Fibroblast of upper back skin (primary cell): ENCODE measurements around the gene RNU4-1.
"Not testable (repeated sequence)": the region's sequence is repeated elsewhere in the genome, so short reads cannot be mapped to it uniquely, and the experiment has no call there.

Experiments used
- DNase-seq: peaks from one replicate; pipeline ENCODE4 v3.0.0-alpha.2; 2013

RNU4-1 gene

DNA sequence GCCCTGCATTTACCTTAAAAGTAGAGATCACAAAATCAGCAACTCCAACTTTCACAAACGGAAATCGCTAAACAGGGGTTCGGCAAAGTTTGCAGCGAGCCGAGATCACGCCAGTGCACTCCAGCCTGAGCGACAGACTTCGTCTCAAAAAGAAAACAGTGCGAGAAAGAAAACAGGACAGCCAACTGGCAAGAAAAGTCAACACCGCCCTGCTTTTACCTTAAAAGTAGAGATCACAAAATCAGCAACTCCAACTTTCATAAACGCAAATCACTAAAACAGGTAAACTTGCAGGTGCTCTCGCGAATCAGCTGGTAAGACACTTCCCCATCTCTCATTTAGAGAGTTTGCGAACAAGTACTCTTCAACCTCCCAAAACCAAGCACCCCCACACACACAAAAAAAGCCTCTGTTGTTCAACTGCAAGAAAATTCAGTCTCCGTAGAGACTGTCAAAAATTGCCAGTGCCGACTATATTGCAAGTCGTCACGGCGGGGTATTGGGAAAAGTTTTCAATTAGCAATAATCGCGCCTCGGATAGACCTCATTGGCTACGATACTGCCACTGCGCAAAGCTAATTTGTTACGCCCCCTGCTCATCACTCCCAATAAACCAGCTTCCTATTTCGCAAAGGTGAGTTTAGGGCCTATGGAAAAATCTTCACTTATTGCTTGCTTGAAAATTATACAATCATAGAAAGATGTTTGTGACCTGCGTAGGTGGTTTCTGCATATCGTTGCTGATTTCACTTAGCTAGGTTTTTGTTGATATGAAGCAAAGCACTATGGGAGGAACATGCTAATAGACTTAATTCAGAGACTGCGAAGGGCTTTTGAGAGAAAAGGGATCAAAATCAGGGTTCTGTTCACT lies at the start of gene RNU4-1:
TSS of gene RNU4-1 (minus strand) at position 577 of the 871 bp plus-strand sequence.
- DNase-seq: peak; percentile 99

DNA sequence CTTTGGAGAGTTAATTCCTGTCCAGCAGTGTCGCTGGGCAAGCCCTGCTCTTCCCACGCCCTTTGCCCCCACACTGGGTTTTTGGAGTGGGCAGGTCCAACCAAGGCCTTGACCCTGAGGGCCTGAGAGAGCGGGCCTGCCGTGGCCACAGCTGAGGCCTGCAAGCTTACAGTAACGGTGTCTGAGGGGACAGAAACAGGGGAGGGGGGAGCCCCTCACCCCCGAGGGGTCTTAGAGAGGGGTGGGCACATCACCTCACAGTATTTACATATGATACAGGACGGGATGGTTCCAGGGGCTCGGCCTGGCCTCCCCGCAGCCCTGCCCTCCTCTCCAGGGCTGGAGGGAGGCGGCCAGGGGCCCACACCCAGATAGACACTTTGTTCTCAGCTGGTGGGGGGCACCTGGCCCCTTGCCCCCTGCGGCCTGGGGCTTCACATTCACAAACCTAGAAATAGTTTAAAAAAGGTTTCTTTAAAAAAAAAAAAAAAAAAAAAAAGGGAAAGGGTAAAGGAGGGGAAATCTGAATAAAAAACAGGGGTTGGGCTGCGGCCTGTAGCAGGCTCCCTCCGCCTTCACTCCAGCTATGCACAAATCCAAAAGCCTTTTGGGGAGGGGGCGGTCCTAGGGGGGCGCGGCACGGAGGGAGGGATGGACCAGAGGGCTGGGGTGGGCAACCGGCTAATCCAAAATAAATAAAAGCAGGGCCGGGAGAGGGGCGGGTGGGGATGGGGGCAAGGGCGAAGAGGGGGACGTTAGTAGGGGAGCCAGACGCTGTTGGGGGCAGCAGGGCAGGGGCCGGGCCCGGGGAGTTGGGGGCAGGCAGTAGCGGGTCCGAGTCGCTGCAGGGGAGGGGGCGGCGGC lies 49.4 kb upstream of the RNU4-1 start:
- DNase-seq: no peak

DNA sequence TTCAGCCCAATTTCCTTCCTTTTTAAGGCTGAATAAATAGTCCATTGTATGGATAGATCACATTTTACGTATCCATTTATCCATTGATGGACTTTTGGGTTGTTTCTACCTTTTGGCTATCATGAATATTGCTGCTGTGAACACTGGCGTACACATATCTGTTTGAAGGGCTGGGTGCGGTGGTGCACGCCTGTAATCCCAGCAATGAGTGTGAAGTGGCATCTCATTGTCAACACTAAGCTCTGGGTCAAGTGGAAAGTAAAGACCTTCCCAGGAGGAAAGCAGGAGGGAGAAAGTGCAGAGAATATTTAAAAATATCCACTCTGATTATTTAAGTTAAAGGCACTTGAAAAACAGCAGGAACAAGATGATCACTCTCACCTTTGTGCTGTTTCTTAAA lies 46.2 kb upstream of the RNU4-1 start:
- DNase-seq: no peak

DNA sequence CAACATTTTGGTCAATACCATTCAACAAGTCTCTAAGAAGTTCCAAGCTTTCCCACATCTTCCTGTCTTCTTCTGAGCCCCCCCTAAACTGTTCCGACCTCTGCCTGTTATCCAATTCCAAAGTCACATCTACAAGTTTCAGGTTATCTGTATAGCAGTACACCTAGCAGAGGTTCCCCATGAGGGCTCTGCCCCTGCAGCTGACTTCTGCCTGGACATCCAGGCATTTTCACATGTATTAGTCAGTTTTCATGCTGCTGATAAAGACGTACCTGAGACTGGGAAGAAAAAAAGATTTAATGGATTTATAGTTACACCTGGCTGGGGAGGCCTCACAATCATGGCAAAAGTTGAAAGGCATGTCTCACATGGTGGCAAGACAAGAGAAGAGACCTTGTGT lies 44.7 kb upstream of the RNU4-1 start:
- DNase-seq: no peak

DNA sequence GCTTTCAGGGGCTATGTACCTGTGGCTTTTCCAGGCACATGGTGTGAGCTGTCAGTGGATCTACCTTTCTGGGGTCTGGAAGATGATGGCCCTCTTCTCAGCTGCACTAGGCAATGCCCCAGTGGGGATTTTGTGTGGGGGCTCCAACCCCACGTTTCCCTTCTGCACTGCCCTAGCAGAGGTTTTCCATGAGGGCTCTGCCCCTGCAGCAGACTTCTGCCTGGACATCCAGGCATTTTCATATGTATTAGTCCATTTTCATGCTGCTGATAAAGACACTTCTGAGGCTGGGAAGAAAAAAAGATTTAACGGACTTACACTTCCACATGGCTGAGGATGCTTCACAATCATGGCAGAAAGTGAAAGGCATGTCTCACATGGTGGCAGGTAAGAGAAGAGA lies 43.4 kb upstream of the RNU4-1 start:
- DNase-seq: not testable (repeated sequence)

DNA sequence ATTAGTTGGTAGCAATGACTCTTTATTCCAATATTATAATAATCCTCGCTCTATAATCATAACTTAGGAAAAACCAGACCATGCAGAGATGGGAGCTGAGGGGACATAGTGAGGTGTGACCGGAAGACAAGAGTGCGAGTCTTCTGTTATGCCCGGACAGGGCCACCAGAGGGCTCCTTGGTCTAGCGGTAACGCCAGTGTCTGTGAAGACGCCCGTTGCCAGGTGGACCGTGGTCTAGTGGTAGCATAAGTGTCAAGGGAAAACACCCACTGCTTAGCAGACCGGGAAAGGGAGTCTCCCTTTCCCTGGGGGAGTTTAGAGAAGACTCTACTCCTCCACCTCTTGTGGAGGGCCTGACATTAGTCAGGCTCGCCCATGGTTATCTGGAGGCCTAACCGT lies 42.4 kb upstream of the RNU4-1 start:
- peak; percentile 36 for DNase-seq

DNA sequence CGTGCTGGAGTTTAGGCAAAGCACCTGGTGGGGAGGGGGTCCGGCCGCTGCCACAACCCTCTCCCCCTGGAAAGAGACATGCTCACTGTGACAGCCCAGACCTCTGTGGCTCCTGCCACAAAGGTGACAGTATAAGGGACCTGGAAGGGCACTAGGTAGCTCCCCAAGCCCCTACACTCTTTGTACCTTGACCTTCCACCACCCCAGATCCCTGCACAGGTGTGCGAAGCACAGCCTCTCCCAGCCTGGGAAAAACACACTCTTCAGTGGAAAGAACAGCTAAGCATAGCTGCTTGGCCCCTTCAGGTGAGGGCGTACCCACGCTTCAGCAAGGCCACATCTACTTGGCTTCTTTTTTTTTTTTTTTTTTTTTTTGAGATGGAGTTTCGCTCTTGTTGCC lies 39.5 kb upstream of the RNU4-1 start:
- no peak for DNase-seq

DNA sequence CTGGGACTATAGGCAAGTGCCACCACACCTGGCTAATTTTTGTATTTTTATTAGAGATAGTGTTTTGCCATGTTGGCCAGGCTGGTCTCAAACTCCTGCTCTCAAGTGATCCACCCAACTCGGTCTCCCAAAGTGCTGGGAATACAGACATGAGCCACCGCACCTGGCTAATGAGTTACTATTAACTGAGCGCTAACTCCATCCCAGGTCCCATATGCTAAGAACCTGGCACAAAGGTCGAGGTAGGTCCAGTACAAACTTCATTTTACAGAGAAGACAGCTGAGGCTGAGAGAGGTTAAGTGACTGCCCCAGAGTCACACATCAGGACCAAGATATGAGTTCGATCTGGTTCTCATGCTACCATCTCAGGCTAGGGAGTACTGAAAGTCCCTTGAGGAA lies 39.0 kb upstream of the RNU4-1 start:
- DNase-seq: no peak

DNA sequence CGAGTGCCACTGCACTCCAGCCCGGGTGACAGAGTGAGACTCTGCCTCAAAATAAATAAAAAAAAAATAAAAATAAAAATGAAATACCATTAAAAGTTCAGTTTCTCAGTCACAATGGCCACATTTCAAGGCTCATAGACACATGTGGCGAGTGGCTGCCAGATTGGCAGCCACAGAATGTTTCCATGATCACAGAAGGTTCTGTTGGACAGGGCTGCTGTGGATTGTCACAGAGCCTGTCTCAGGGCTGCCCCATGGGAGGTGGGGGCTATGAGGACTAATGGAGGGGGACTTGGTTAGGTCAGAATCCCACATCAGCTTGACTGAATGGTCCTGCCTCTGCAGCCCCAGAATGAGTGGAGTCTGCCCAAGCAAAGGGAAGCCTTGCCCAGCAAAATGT lies 38.4 kb upstream of the RNU4-1 start:
- no peak for DNase-seq

DNA sequence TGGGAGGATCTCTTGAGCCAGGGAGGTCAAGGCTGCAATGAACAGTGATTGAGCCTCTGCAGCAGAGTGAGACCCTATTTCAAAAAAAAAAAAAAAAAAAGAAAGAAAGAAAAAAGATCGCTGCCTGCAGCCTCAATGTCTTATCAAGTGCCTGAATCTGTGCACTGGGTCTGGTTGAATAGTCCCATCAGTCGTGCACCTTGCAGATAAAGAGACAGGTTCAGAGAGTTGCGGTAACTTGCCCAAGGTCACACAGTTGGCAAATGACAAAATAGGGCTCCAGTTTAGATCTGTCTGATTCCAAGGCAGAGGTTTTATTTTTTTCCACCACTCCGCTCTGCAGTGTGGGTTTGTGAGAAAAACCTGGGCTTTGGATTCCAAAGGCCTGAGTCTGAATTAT lies 35.2 kb upstream of the RNU4-1 start:
- no peak for DNase-seq

DNA sequence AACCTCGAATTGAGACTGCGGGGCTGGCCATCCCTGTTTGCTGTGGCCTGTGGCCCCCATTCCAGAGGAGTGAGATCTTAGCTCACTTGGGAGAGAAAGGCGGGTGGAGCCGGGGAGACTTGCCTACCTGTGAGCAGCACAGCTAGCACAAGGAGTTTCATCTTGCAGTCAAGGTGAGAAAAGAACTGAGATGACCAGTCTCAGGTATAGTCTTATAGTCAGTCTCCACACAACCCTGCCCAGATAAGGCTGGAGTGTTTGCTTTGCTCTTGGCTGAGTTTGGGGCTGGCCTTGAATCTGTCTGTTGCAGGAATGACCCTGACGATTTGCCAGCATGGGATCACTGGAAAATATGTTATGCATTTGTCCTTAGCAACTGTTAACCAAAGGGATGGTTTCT lies 34.6 kb upstream of the RNU4-1 start, which contains the start of gene PLA2G1B:
TSS of gene PLA2G1B (minus strand) at position 187 of the 400 bp plus-strand sequence. CDS start at position 161, 26 bp downstream.
- no peak for DNase-seq

DNA sequence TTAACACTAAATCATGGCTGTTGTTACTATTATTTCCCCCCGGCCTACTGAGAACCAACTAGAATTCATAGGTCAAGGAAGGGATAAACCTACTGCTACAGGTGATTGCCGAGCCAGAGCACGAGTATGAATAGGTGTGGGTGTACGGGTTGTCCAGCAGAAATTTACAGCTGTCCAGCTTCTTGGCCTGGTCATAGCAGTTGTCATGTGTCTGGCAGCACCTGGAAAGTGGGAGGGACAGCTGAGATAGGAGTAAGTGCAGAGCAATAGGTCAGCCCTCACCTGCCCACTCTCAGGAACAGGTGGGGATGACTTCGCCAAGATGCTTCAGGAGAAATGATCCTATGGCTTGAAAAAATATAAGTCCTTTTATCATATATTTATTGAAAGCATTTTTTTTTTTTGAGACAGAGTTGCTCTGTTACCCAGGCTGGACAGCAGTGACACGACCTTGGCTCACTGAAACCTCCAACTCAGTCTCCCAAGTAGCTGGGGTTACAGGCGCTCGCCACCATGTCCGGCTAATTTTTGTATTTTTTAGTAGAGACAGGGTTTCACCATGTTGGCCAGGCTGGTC lies 31.9 kb upstream of the RNU4-1 start:
- no peak for DNase-seq

DNA sequence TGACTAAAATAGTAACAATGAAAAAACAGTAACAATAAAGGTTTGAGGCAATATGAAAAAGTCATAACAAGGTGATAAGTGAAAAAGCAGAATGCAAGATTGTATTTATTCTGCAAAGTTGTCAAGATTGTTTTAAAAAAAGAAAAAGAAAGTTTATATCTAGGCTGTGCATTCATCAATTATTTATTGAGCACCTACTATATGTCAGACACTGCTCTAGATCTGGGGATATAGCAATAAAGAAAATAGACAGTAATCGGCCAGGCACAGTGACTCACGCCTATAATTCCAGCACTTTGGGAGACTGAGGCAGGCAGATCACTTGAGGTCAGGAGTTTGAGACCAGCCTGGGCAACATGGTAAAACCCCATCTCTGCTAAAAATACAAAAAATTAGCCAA lies 30.7 kb upstream of the RNU4-1 start:
- DNase-seq: no peak

DNA sequence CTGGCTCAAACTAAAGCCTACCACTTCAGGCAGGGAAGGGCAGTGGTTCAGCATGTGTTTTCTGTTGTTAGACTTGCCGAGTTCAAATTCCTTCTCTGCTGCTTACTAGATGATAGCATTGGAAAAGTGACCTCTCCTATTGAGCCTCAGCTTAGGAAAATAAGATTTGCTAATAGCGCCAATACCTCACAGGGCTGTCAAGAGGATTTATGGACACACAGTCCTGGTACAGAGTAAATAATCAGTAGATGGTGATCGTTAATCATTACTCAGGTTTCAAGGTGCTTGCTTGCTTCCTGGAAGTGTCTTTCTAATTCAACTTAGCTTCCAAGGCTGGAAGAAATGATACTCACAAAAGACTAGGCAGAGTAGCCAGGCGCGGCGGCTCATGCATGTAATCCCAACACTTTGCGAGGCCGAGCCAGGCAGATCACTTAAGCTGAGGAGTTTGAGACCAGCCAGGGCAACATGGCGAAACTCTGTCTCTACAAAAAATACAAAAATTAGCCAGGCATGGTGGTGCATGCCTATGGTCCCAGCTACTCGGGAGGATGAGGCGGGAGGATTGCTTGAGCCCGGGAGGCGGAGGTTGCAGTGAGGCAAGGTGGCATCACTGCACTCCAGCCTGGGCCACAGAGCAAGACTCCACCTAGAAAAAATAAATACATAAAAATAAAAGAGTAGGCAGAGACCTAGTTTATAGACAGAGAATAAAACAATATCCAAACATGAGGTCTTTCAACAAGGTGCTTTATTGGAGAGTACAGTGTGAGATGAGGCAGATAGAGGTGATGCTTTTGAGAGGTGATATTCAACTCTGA lies 28.6 kb upstream of the RNU4-1 start:
- DNase-seq: no peak

DNA sequence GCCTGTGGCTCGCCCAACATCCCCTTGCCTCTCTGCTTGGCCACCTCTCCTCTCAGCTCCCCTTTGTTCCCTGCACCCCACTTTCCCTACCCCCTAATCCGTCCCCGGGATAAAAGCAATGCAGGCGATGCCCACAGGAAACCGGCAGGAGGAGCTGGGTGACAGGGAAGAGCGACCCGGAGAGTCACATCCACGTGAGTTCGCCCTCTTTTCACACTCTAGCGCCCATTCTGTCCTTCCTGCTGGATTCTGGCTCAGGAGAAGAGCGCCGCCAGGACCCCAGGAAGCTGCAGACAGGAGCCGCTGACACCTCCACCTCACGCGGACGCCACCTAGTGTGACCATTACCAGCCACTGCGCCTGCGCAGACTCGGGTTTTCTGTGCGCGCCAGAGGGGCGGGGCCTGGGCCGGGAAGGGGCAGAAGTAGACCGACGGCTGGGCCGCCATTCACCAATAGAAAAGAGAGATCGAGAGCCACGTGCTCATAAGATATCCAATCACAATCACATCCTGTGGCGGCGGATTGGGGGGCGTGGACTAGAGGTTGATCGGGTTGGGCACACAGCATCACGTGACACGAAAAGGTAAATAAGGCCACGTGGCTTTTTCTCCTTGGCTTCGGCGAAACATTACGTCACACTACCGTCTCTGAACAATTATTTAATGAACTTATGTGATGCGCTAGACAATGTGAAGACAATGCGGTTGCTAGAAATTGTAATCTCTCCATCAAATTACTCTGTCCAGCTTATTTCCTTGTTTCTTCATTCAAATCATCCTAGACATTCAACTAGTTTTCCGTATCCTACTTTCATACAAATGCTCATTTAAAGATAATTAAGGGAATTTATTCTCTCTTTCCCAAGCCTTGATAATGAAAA lies 24.4 kb upstream of the RNU4-1 start:
- peak; percentile 100 for DNase-seq

DNA sequence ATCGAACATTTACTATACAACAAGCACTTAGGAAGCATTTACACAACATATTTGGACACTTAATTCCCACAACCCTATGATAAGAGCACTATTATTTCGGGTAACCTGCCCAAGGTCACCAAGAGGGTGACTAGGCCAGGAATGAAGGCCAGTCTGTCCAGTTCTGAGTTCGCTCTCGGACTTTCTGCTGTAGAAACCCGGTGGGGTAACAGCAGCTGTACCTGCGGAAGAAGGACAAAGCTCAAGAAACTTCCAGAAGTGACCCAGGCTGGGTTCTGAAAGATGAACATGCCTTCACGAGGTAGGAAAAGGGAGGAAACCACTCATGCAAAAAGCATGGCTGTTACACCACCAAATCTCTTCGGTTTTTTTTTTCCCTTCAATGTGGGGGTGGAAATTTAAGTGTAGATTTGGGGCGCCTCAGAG lies 23.8 kb upstream of the RNU4-1 start:
- DNase-seq: no peak

DNA sequence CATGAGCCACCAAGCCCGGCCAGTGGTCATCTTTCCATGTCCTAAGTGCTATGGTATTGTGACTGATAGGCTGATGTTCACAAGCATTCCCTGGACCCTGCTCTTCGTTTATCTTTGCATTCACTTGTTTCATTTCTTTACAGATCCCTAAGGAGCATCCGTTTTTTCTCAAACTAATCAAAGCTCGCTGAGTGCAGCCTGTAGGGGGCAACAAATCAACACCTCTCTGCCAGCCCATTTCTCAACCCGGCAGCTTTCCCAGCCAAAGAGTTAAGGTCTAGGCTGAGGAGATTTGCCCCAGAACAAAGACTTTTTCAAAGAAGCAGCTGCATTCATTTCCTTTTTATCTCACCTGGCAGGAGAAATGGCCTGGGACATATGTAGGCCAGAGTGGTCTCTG lies 21.2 kb upstream of the RNU4-1 start:
- no peak for DNase-seq

DNA sequence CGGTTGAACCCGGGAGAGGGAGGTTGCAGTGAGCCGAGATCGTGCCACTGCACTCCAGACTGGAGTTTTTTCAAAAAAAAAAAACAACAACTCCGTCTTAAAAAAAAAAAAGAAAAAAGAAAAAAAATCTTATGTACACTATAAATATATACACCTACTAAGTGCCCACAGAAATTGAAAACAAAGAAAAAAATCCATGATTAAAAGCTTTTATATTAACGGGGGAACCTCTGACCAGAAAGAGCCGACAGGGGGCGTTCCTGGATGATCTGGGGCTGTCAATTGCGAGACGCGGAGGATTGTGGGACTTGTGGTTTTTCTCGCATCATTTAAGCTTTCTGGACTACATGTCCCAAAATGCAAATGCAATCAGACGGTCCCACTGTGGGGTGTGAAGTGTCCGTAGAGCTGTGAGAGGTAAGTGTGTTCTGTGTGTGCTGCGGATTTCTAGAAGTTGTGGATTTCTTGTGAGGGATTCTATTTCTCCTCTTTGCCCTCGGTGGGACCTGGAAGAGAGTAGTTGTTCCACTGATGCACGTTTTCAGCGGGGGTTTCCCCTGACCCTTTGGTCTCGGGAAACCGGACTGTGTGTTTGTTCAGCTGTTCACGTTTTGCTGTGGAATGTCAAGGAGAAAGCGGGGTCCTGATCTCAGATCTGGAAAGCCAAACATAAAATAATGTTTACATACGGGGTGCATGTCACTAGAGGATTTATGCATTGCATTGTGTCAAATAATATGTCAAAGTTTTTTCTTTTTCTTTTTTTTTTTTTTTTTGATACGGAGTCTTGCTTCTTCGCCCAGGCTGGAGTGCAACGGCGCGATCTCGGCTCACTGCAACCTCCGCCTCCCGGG lies 9.2 kb upstream of the RNU4-1 start, which contains the start of gene SIRT4:
TSS of gene SIRT4 (plus strand) at position 360 of the 854 bp plus-strand sequence. CDS start 1,241 bp downstream, outside the sequence.
- peak; percentile 94 for DNase-seq

DNA sequence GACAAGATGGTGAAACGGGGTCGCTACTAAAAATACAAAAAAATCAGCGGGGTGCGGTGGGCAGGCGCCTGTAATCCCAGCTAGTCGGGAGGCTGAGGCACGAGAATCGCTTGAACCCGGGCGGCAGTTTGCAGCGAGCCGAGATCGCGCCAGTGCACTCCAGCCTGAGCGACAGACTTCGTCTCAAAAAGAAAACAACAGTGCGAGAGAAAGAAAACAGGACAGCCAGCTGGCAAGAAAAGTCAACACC lies 701 bp downstream of the RNU4-1 start:
- no peak for DNase-seq

DNA sequence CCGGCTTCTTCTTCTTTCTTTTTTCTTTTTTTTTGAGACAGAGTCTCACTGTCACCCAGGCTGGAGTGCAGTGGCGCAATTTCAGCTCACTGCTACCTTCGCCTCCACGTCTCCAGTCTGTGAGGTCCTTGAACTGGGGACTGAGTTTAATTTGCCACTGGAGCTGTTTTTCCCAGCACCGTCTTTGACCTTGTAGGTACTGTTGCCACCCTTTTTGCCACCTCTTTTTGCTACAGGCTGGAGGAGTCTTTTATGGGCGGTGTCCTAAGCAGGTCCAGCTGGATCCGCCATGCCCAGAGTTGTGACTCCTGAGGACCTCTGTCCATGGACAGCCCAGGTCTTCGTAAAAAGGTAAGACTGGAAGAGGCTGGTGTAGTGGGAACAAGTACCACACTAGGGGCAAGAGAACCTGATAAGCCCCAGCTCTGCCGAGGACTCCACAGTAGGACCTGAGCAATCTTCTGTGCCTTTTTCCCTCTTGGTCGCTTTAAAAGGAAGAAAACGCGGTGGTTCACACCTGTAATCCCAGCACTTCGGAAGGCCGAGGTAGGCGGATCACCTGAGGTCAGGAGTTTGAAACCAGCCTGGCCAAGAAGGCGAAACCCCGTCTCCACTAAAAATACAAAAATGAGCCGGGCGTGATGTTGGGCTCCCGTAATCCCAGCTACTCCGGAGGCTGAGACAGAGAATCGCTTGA lies 2.3 kb downstream of the RNU4-1 start:
- no peak for DNase-seq
